HepG2 (cell line): Measurements from ENCODE around the gene NSG2. TPM values are rescaled to one million over a fixed set of nuclear protein-coding genes. Genes with fewer than 3 reads are reported as not detected.

ENCODE experiments used
- ATAC-seq: fragments of 200-7000 bp; cut with Tn5 transposase; 3 replicates; pipeline ENCODE4 v1.9.1; 2020; ENCODE audit warnings: mild to moderate bottlenecking, moderate library complexity
- BruUV-seq: library from RNA; stranded (reverse); fragments of 400-500 nt; replicated peaks from 2 replicates; lab custom pipeline; 2021; lab: Mats Ljungman, UMichigan
- CTCF ChIA-PET: fragments of 300-600 bp; formaldehyde crosslinking; extraction: SDS; loops from one replicate; lab custom pipeline; 2021; ENCODE audit warnings: low total read pairs, inconsistent platforms, low intra/inter-chr PET ratio; lab: Yijun Ruan, JAX
- POLR2A ChIA-PET: fragments of 350-600 bp; sonication (Branson Sonifier 250); formaldehyde crosslinking; loops from one replicate; lab custom pipeline; 2020; ENCODE audit warnings: antibody characterized with exemption, inconsistent platforms; lab: Yijun Ruan, JAX
- DNase-seq: peaks from one replicate; pipeline ENCODE4 v3.0.0-alpha.2; 2015; ENCODE audit warnings: low spot score
- FAIRE-seq: peaks from 3 replicates; lab custom pipeline; 2011; peaks lifted over from hg19 to GRCh38; lab: Jason Lieb, UNC
- H2AFZ ChIP-seq: one replicate; pipeline ENCODE4 v1.6.1; 2011; ENCODE audit warnings: low read length, inconsistent platforms
- H3K27ac ChIP-seq: fragments of 300-600 bp; 3 replicates; pipeline ENCODE4 v1.8.0; 2011; ENCODE audit warnings: mixed run types, mild to moderate bottlenecking, mixed read lengths, low read length, inconsistent platforms; ENCODE audit not compliant: insufficient read depth; ENCODE audit errors: extremely low read length
- H3K27me3 ChIP-seq, 2 experiments: fragments of 200-600 bp in 1 of 2; 2 replicates in 1 of 2; 3 replicates in 1 of 2; pipeline versions ENCODE4 v1.6.0 to v1.8.0; 2011; ENCODE audit warnings: low read length in 2 of 2, mild to moderate bottlenecking in 2 of 2, moderate library complexity in 2 of 2, inconsistent platforms in 1 of 2; ENCODE audit not compliant: insufficient read depth in 2 of 2, control insufficient read depth in 1 of 2
- H3K36me3 ChIP-seq, 2 experiments: fragments of 200-600 bp in 1 of 2; replicated peaks in 1 of 2; 2 replicates in 1 of 2; 3 replicates in 1 of 2; pipeline versions ENCODE4 v1.5.1 to v1.8.0; 2011; ENCODE audit warnings: low read length in 2 of 2, inconsistent platforms in 1 of 2; ENCODE audit not compliant: insufficient read depth in 2 of 2, control insufficient read depth in 1 of 2
- H3K4me1 ChIP-seq: 2 replicates; pipeline ENCODE4 v1.5.1; 2012; ENCODE audit warnings: low read length, inconsistent platforms; ENCODE audit not compliant: insufficient read depth
- H3K4me2 ChIP-seq: 2 replicates; pipeline ENCODE4 v1.6.0; 2011; ENCODE audit warnings: low read depth, low read length, inconsistent platforms
- H3K4me3 ChIP-seq, 3 experiments: fragments of 200-600 bp in 1 of 3; sonication (generic), shearing (Covaris generic) in 1 of 3; replicated peaks in 1 of 3; 2 replicates each; pipeline ENCODE4 v1.5.1; 2011 to 2016; ENCODE audit warnings: low read length in 3 of 3, inconsistent platforms in 2 of 3, low read depth in 2 of 3, mild to moderate bottlenecking in 2 of 3, control low read depth in 1 of 3, mixed read lengths in 1 of 3; ENCODE audit not compliant: insufficient read depth in 1 of 3
- H3K79me2 ChIP-seq: one replicate; pipeline ENCODE4 v1.6.1; 2011; ENCODE audit warnings: low read length, inconsistent platforms; ENCODE audit not compliant: insufficient read depth
- H3K9ac ChIP-seq: 2 replicates; pipeline ENCODE4 v1.6.0; 2011; ENCODE audit warnings: mild to moderate bottlenecking, low read depth, low read length, inconsistent platforms; ENCODE audit not compliant: insufficient read depth
- H3K9me3 ChIP-seq: 2 replicates; pipeline ENCODE4 v1.5.1; 2012; ENCODE audit warnings: mild to moderate bottlenecking, low read length
- H4K20me1 ChIP-seq: 2 replicates; pipeline ENCODE4 v1.6.0; 2011; ENCODE audit warnings: inconsistent platforms, mild to moderate bottlenecking, low read length, moderate library complexity; ENCODE audit not compliant: insufficient read depth
- ARID3A ChIP-seq: IDR thresholded peaks from 2 replicates; pipeline ENCODE4 v1.6.1; 2012; ENCODE audit warnings: low read depth, low read length, improper control_type of control experiment
- HNRNPUL1 ChIP-seq: fragments of 200-400 bp; formaldehyde crosslinking; IDR thresholded peaks from 2 replicates; pipeline ENCODE4 v1.6.1; 2017; ENCODE audit warnings: low read depth, mild to moderate bottlenecking, low read length, moderate library complexity
- KAT8 ChIP-seq: IDR thresholded peaks from 2 replicates; pipeline ENCODE4 v1.6.1; 2016; ENCODE audit warnings: missing genetic modification reagents, missing compliant biosample characterization
- KDM5B ChIP-seq: sonication (generic); formaldehyde crosslinking; IDR thresholded peaks from 2 replicates; pipeline ENCODE4 v1.4.0; 2020; ENCODE audit warnings: missing genetic modification reagents, mild to moderate bottlenecking, borderline replicate concordance
- MYNN ChIP-seq: sonication (generic); formaldehyde crosslinking; IDR thresholded peaks from 2 replicates; pipeline ENCODE4 v1.4.0; 2020; ENCODE audit warnings: mild to moderate bottlenecking, low read depth, missing genetic modification reagents
- PAXIP1 ChIP-seq: sonication (generic); formaldehyde crosslinking; conservative IDR thresholded peaks from 2 replicates; pipeline ENCODE4 v1.4.0; 2020; ENCODE audit warnings: mild to moderate bottlenecking, missing genetic modification reagents, moderate library complexity
- TGIF2 ChIP-seq: IDR thresholded peaks from 2 replicates; pipeline ENCODE4 v1.6.1; 2016; ENCODE audit warnings: control low read depth, missing compliant biosample characterization
- ZBTB33 ChIP-seq: sonication (generic); formaldehyde crosslinking; IDR thresholded peaks from 2 replicates; pipeline ENCODE4 v1.4.0; 2020; ENCODE audit warnings: missing genetic modification reagents
- ZNF280B ChIP-seq: sonication (generic); formaldehyde crosslinking; IDR thresholded peaks from 2 replicates; pipeline ENCODE4 v1.5.0; 2020; ENCODE audit warnings: missing genetic modification reagents, mild to moderate bottlenecking, borderline replicate concordance
- ZNF468 ChIP-seq: sonication (generic); formaldehyde crosslinking; IDR thresholded peaks from 2 replicates; pipeline ENCODE4 v1.8.0; 2022; ENCODE audit warnings: mild to moderate bottlenecking, moderate library complexity, missing genetic modification reagents
- ZNF552 ChIP-seq: sonication (generic); formaldehyde crosslinking; IDR thresholded peaks from 2 replicates; pipeline ENCODE4 v1.9.0; 2022; ENCODE audit warnings: missing genetic modification reagents, mild to moderate bottlenecking, borderline replicate concordance
- ZNF781 ChIP-seq: sonication (generic); formaldehyde crosslinking; IDR thresholded peaks from 2 replicates; pipeline ENCODE4 v1.5.1; 2020; ENCODE audit warnings: borderline replicate concordance, mild to moderate bottlenecking, missing genetic modification reagents; ENCODE audit errors: not compliant biosample characterization
- ZNF841 ChIP-seq: sonication (generic); formaldehyde crosslinking; IDR thresholded peaks from 2 replicates; pipeline ENCODE4 v1.8.1; 2023; ENCODE audit warnings: missing genetic modification reagents, borderline replicate concordance
- ZSCAN12 ChIP-seq: sonication (generic); formaldehyde crosslinking; IDR thresholded peaks from 2 replicates; pipeline ENCODE4 v1.9.0; 2021; ENCODE audit warnings: mild to moderate bottlenecking, missing genetic modification reagents
- WGBS: methylation state at CpG from one replicate; pipeline ENCODE4 v1.1.6; 2017; ENCODE audit warnings: low lambda C conversion rate; 5-methylcytosine and 5-hydroxymethylcytosine counted together
- in situ Hi-C: cut with HindIII; loops from 2 replicates; pipeline ENCODE4 v1.10.0; 2017; ENCODE audit warnings: low pct_unique_long_range_greater_than_20kb; ENCODE audit not compliant: extremely low pct_ligation_motif_present
- intact Hi-C: fragments of 100-400 bp; cut with micrococcal nuclease; formaldehyde crosslinking; loops from one replicate; pipeline ENCODE4 v1.10.0; 2022; ENCODE audit not compliant: unreplicated experiment
- polyA plus RNA-seq, 8 experiments: library from polyadenylated mRNA; depleted of rRNA in 3 of 8; stranded (reverse) in 7 of 8; unstranded in 1 of 8; fragments of >200 nt; fragmentation: Illumina TruSeq in 4 of 8; extraction: Trizol in 4 of 8; gene quantifications; 2 replicates each; pipeline versions ENCODE4 v1.2.1 to v1.2.3, GENCODE V29; 2011 to 2016; ENCODE audit warnings: low read depth in 4 of 8, missing spikeins in 1 of 8, mixed read lengths in 1 of 8; ENCODE audit not compliant: insufficient read depth in 1 of 8
- total RNA-seq, 5 experiments: library from RNA; depleted of rRNA; stranded (reverse); fragments of >200 nt; fragmentation: Illumina TruSeq; extraction: Trizol; gene quantifications; 2 replicates each; pipeline ENCODE4 v1.2.3, GENCODE V29; 2016; ENCODE audit warnings: low read depth in 1 of 5

The NSG2 gene
- total and polyA plus RNA-seq, 2 of the 13 experiments (the other 11 are each of a cell fraction or from before 2014, with no cell fraction given), result 0.21 TPM; not detected in 1

- Histone ChIP-seq H3K27me3 (peaks cover 0 to 7% of the 10 kb centered on the region in 2 experiments; a peak in 1 of 5 replicates), H3K36me3 (no peaks in the 10 kb centered on the region), H2AFZ (no peak overlapping the region), H4K20me1 (no peaks in the 10 kb centered on the region; the same call in 1 of the 2 replicates), H3K9ac (no peak overlapping the region), H3K4me2 (no peak overlapping the region), H3K4me1 (peaks cover 11% of the 10 kb centered on the region), H3K79me2 (no peaks in the 10 kb centered on the region), H3K27ac (no peak overlapping the region), H3K4me3 (no peak overlapping the region), H3K9me3 (no peaks in the 10 kb centered on the region)
- in situ Hi-C loops, result no loop called here
- DNase-seq (no peak), ATAC-seq (no peak), FAIRE-seq (no peak)
- intact Hi-C loops, result no loop called here
- no TSS peak for BruUV-seq
- ChIA-PET CTCF (no interaction called here), POLR2A (no interaction called here)
- 100% methylated on average over 2 of the region's 2 CpGs for WGBS
- TF ChIP-seq KDM5B (CRISPR knock-in tag) (no peak), PAXIP1 (CRISPR knock-in tag) (no peak), ZNF552 (CRISPR knock-in tag) (no peak), TGIF2 (CRISPR knock-in tag) (no peak), KAT8 (no peak), MYNN (CRISPR knock-in tag) (no peak), ZNF280B (no peak), HNRNPUL1 (no peak), ZNF468 (no peak), ZSCAN12 (CRISPR knock-in tag) (no peak), ZBTB33 (no peak), ZNF841 (no peak), ARID3A (no peak), ZNF781 (CRISPR knock-in tag) (no peak)
Measured at GRCh38 chr5:174082286-174082685, 36.8 kb downstream of the NSG2 start.
